Measurements from ENCODE around the gene IFNW1.
"Not testable (repeated sequence)": the region's sequence is repeated elsewhere in the genome, so short reads cannot be mapped to it uniquely, and the experiment has no call there.

The IFNW1 gene

GRCh38 chr9:21141427-21141882 lies at the start of gene IFNW1:
IFNW1 (minus strand) TSS chr9:21141832; CDS start chr9:21141570, 262 bp downstream.
- TF ChIP-seq GATA3 (IDR thresholded peaks at IDR 0.05; ENCODE audit: low read depth, low read length): no peak
- no peak for TF ChIP-seq GATA2 (IDR thresholded peaks at IDR 0.05; ENCODE audit: low read depth, low read length)

DNA sequence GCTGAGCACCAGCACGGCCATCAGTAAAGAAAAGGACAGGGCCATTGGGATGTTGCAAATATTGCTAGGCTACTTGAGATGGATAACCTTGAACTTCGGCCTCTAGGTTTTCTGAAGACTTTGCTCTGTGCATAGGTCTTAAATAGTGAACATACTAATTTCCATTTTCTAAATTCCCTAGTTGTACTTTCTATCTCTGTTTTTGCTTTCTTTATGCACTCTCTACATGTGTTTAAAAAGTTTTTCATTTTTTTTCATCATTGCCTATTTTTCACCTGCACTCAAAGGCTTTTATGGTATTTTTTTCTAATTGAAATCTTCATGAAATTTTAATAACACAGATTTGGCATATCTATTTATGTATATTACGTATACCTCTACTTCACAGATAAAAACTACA lies 45.9 kb upstream of the IFNW1 start, which contains the start of gene IFNA4:
IFNA4 (minus strand) TSS at position 101 of the 400 bp plus-strand sequence; CDS start at position 45, 56 bp downstream.
- not testable (repeated sequence) for TF ChIP-seq GATA3, GATA2 (IDR thresholded peaks at IDR 0.05; ENCODE audit: low read depth, low read length)

DNA sequence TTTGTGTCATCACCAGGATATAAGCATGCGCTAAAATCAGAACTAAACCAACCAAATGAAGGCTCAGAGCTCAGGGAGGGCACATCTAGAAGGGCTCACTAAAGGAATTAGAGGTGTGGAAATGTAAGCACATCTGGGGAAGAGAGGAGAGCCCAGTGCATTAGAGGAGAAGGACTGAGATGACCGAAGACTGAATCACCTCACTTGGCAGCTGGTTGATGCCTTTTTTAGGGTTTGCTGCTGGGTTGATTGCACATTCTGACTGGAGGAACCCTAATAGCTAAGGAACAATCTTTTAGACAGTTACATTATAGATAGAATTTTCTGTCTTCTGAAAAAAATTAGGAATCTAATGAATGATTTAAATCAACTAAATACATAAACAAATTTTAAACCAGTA lies 33.0 kb upstream of the IFNW1 start:
- TF ChIP-seq GATA3 (IDR thresholded peaks at IDR 0.05; ENCODE audit: low read depth, low read length): no peak
- no peak for TF ChIP-seq GATA2 (IDR thresholded peaks at IDR 0.05; ENCODE audit: low read depth, low read length)

GRCh38 chr9:21172156-21172555 lies 30.5 kb upstream of the IFNW1 start:
- TF ChIP-seq GATA2 (IDR thresholded peaks at IDR 0.05; ENCODE audit: low read depth, low read length) (no peak), GATA3 (IDR thresholded peaks at IDR 0.05; ENCODE audit: low read depth, low read length) (no peak)

DNA sequence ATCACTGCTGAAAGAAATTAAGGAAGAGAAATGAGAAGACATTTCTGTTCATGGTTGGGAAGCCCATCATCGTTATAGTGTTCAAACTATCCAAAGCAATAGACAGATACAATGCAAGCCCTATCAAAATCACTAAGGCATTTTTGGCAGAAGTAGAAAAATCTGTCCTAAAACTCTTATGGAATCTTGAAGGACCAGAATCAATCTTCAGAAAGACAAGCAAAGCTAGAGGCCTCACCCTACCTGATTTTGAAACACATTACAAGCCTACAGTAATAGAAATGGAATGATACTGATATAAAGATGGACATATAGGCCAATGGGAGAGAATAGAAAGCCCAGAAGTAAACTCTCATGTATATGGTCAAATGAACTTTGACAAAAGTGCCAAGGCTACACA lies 29.7 kb upstream of the IFNW1 start:
- no peak for TF ChIP-seq GATA2 (IDR thresholded peaks at IDR 0.05; ENCODE audit: low read depth, low read length)
- TF ChIP-seq GATA3 (IDR thresholded peaks at IDR 0.05; ENCODE audit: low read depth, low read length): no peak

- not testable (repeated sequence) for TF ChIP-seq GATA3, GATA2 (IDR thresholded peaks at IDR 0.05; ENCODE audit: low read depth, low read length)
Measured at GRCh38 chr9:21166560-21166959, 24.9 kb upstream of the IFNW1 start, which contains the start of gene IFNA21. IFNA21 (minus strand) TSS chr9:21166660; CDS start chr9:21166612, 48 bp downstream.

- TF ChIP-seq GATA3 (IDR thresholded peaks at IDR 0.05; ENCODE audit: low read depth, low read length): no peak
- no peak for TF ChIP-seq GATA2 (IDR thresholded peaks at IDR 0.05; ENCODE audit: low read depth, low read length)
Measured at GRCh38 chr9:21165516-21165915, 23.9 kb upstream of the IFNW1 start.

GRCh38 chr9:21160178-21160577 lies 18.5 kb upstream of the IFNW1 start:
- TF ChIP-seq GATA3 (IDR thresholded peaks at IDR 0.05; ENCODE audit: low read depth, low read length) (no peak), GATA2 (IDR thresholded peaks at IDR 0.05; ENCODE audit: low read depth, low read length) (no peak)

DNA sequence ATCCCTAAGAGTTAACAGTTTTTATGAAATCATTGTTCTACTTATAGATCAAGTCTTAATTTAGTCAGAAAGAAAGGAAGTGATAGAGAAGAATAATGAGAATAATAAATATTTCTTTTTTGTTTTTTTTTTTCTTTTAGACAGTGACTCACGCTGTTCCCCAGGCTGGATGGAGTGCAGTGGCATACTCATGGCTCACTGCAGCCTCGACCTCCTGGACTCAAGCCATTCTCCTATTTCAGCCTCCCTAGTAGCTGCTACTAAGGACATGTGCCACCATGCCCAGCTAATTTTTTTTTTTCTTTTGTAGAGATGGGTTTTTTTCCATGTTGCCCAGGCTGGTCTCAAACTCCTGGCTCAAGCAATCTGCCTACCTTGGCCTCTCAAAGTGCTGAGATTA lies 13.9 kb upstream of the IFNW1 start:
- TF ChIP-seq GATA3 (IDR thresholded peaks at IDR 0.05; ENCODE audit: low read depth, low read length): no peak
- no peak for TF ChIP-seq GATA2 (IDR thresholded peaks at IDR 0.05; ENCODE audit: low read depth, low read length)

DNA sequence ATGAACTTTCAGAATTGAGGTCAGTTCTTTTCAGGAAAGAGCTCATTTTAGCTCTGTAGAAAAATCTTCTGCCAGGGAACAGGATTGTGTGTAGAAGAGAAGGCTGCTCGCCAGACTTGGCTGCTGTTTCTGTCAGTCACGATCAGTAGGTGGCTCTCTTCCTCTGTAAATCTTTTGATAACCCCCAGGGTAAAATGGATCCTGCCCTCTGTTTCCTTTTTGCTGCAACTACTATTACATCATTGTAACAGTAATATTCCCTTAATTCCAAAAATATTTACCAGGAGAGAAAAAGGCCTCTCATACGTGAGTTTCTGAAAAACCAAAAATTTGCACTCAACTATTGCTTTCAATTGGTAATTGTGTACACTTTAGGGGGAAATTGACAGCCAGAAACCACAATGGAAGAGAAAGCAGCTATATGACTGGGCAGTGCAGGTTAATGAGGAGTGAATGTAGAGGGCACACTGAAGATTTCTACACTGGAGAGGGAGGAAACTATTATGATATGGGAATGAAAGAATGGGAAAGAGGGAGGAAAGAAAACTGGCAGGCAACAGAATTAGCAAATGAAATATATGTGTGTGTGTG lies 12.5 kb upstream of the IFNW1 start:
- TF ChIP-seq GATA2 (IDR thresholded peaks at IDR 0.05; ENCODE audit: low read depth, low read length): no peak
- no peak for TF ChIP-seq GATA3 (IDR thresholded peaks at IDR 0.05; ENCODE audit: low read depth, low read length)

- TF ChIP-seq GATA3 (IDR thresholded peaks at IDR 0.05; ENCODE audit: low read depth, low read length) (no peak), GATA2 (IDR thresholded peaks at IDR 0.05; ENCODE audit: low read depth, low read length) (no peak)
Measured at GRCh38 chr9:21153336-21154017, 11.8 kb upstream of the IFNW1 start.

- TF ChIP-seq GATA2 (IDR thresholded peaks at IDR 0.05; ENCODE audit: low read depth, low read length): no peak
- TF ChIP-seq GATA3 (IDR thresholded peaks at IDR 0.05; ENCODE audit: low read depth, low read length): no peak
Measured at GRCh38 chr9:21144603-21145002, 3.0 kb upstream of the IFNW1 start.

- TF ChIP-seq GATA3 (IDR thresholded peaks at IDR 0.05; ENCODE audit: low read depth, low read length) (no peak), GATA2 (IDR thresholded peaks at IDR 0.05; ENCODE audit: low read depth, low read length) (no peak)
Measured at GRCh38 chr9:21137020-21137419, 4.6 kb downstream of the IFNW1 start.

DNA sequence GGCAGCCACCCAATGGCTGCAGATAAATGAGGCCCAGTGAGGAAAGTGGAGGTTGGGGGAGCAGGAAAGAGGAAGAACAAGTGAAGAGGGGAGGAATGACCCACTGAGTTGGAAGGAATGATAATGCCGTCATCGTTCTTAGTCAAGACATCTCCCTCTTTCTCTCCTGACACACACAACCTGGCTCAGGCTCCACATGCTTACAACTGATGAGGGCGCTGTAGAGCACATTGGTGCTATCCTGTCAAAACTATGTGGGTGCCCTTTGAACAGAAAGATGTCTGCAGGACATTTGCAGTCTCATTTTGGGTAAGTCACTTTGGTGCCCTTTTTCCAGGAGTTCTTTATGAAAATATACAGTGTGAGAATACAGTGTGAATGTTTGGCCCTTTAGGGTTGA lies 5.9 kb downstream of the IFNW1 start:
- no peak for TF ChIP-seq GATA3 (IDR thresholded peaks at IDR 0.05; ENCODE audit: low read depth, low read length)
- no peak for TF ChIP-seq GATA2 (IDR thresholded peaks at IDR 0.05; ENCODE audit: low read depth, low read length)

Measured in SH-SY5Y (cell line).